Osteoblast (primary cell): ENCODE measurements around the gene MSANTD2. TPM values are rescaled to one million over a fixed set of nuclear protein-coding genes. Genes with fewer than 3 reads are reported as not detected.

Experiments
- DNase-seq: peaks from one replicate; pipeline ENCODE4 v3.0.0; 2011; ENCODE audit warnings: low spot score, mixed read lengths; ENCODE audit not compliant: insufficient read length; ENCODE audit errors: missing footprints
- H2AFZ ChIP-seq: 2 replicates; pipeline ENCODE4 v1.6.0; 2011; ENCODE audit warnings: mild to moderate bottlenecking, low read length
- H3K27ac ChIP-seq: 2 replicates; pipeline ENCODE4 v1.5.1; 2011; ENCODE audit warnings: mild to moderate bottlenecking, low read depth, low read length, moderate library complexity
- H3K27me3 ChIP-seq: 2 replicates; pipeline ENCODE4 v1.6.0; 2012; ENCODE audit warnings: mild to moderate bottlenecking, control low read depth, inconsistent platforms, low read length, moderate library complexity; ENCODE audit not compliant: insufficient read depth
- H3K36me3 ChIP-seq: 2 replicates; pipeline ENCODE4 v1.5.1; 2011; ENCODE audit warnings: mild to moderate bottlenecking, low read length, control low read depth, moderate library complexity; ENCODE audit not compliant: insufficient read depth
- H3K4me1 ChIP-seq: 2 replicates; pipeline ENCODE4 v1.5.1; 2011; ENCODE audit warnings: mild to moderate bottlenecking, low read length, control low read depth, moderate library complexity; ENCODE audit not compliant: insufficient read depth
- H3K4me2 ChIP-seq: 2 replicates; pipeline ENCODE4 v1.6.0; 2011; ENCODE audit warnings: mild to moderate bottlenecking, low read length; ENCODE audit not compliant: insufficient read depth
- H3K4me3 ChIP-seq: fragments of 200-600 bp; sonication (generic); 3 replicates; pipeline ENCODE4 v1.5.1; 2012; ENCODE audit warnings: mild to moderate bottlenecking, low read length, inconsistent platforms; ENCODE audit not compliant: insufficient read depth
- H3K79me2 ChIP-seq: 2 replicates; pipeline ENCODE4 v1.6.0; 2012; ENCODE audit warnings: mild to moderate bottlenecking, low read length, control low read depth, inconsistent platforms; ENCODE audit not compliant: insufficient read depth
- H3K9me3 ChIP-seq: 2 replicates; pipeline ENCODE4 v1.5.1; 2011; ENCODE audit warnings: low read depth, low read length, control low read depth
- H4K20me1 ChIP-seq: 2 replicates; pipeline ENCODE4 v1.6.0; 2012; ENCODE audit warnings: mild to moderate bottlenecking, low read length, control low read depth; ENCODE audit not compliant: insufficient read depth
- CTCF ChIP-seq: IDR thresholded peaks from 2 replicates; pipeline ENCODE4 v1.5.1; 2011; ENCODE audit warnings: mild to moderate bottlenecking, low read depth, low read length, moderate library complexity; ENCODE audit errors: extremely low read depth
- total RNA-seq: library from RNA; depleted of rRNA; stranded (reverse); fragments of >200 nt; gene quantifications from 2 replicates; pipeline ENCODE4 v1.2.3, GENCODE V29; 2012

The MSANTD2 gene
- total RNA-seq, 1 donor: 10.9 TPM

- H3K27me3 ChIP-seq: peaks cover 57% of the 10 kb centered on the region
- peak within 1 kb of the TSS; percentile 97 for H3K4me2 ChIP-seq
- H4K20me1 ChIP-seq: peaks cover 14% of the 10 kb centered on the region
- H3K36me3 ChIP-seq: peaks cover 2% of the 10 kb centered on the region
- no peaks in the 10 kb centered on the region for H3K79me2 ChIP-seq
- H3K27ac ChIP-seq: no peak within 1 kb of the TSS
- H3K4me1 ChIP-seq: peaks cover 14% of the 10 kb centered on the region
- no peak for TF ChIP-seq CTCF
- peak within 1 kb of the TSS; percentile 68 for H3K4me3 ChIP-seq
- H2AFZ ChIP-seq: no peak within 1 kb of the TSS
- H3K9me3 ChIP-seq: no peaks in the 10 kb centered on the region
- DNase-seq: no peak
These were observed 38.0 kb downstream of the MSANTD2 start, which contains the start of gene ESAM for GRCh38 chr11:124762105-124762623. Gene ESAM (minus strand): TSS chr11:124762290. CDS start chr11:124762154, 136 bp downstream.

- Histone ChIP-seq H4K20me1 (peaks cover 14% of the 10 kb centered on the region), H3K4me1 (peaks cover 14% of the 10 kb centered on the region), H3K4me3 (no peak overlapping the region), H3K27ac (no peak overlapping the region), H3K36me3 (peaks cover 2% of the 10 kb centered on the region), H3K79me2 (no peaks in the 10 kb centered on the region), H3K9me3 (no peaks in the 10 kb centered on the region), H2AFZ (no peak overlapping the region), H3K27me3 (peaks cover 64% of the 10 kb centered on the region), H3K4me2 (no peak overlapping the region)
- TF ChIP-seq CTCF: no peak
- DNase-seq: no peak
These were observed 38.7 kb downstream of the MSANTD2 start for GRCh38 chr11:124761301-124762104.

- no peak overlapping the region for H2AFZ ChIP-seq
- peak; percentile 51 for DNase-seq
- H3K4me1 ChIP-seq: peaks cover 14% of the 10 kb centered on the region
- no peak overlapping the region for H3K4me2 ChIP-seq
- H3K4me3 ChIP-seq: no peak overlapping the region
- TF ChIP-seq CTCF: no peak
- no peak overlapping the region for H3K27ac ChIP-seq
- peaks cover 14% of the 10 kb centered on the region for H4K20me1 ChIP-seq
- H3K79me2 ChIP-seq: no peaks in the 10 kb centered on the region
- peaks cover 2% of the 10 kb centered on the region for H3K36me3 ChIP-seq
- no peaks in the 10 kb centered on the region for H3K9me3 ChIP-seq
- peaks cover 71% of the 10 kb centered on the region for H3K27me3 ChIP-seq
These were observed 39.4 kb downstream of the MSANTD2 start for GRCh38 chr11:124760806-124761205.

- no peaks in the 10 kb centered on the region for H3K9me3 ChIP-seq
- no peak for TF ChIP-seq CTCF
- peaks cover 14% of the 10 kb centered on the region for H4K20me1 ChIP-seq
- no peak overlapping the region for H3K4me2 ChIP-seq
- H3K79me2 ChIP-seq: no peaks in the 10 kb centered on the region
- peaks cover 14% of the 10 kb centered on the region for H3K4me1 ChIP-seq
- peaks cover 2% of the 10 kb centered on the region for H3K36me3 ChIP-seq
- no peak overlapping the region for H3K27ac ChIP-seq
- no peak overlapping the region for H2AFZ ChIP-seq
- peaks cover 72% of the 10 kb centered on the region for H3K27me3 ChIP-seq
- DNase-seq: peak; percentile 82
- H3K4me3 ChIP-seq: no peak overlapping the region
These were observed 40.0 kb downstream of the MSANTD2 start for GRCh38 chr11:124760205-124760652.
